Activated CD4-positive, alpha-beta T cell treated with anti-CD3 and anti-CD28 coated beads, Interleukin-2, amount 10 ng/mL, durations not matched to agents 7 days and 5 days (primary cell): Measurements from ENCODE around the gene OR2A5. TPM values are rescaled to one million over a fixed set of nuclear protein-coding genes. Genes with fewer than 3 reads are reported as not detected.

ENCODE experiments used
- CTCF ChIA-PET: fragments of 350-600 bp; sonication (Branson Sonifier 250); formaldehyde crosslinking; loops from one replicate; lab custom pipeline; 2021; ENCODE audit warnings: antibody characterized with exemption; lab: Charles Lee
- POLR2A ChIA-PET: fragments of 350-600 bp; sonication (Branson Sonifier 250); formaldehyde crosslinking; loops from one replicate; lab custom pipeline; 2021; ENCODE audit warnings: antibody characterized with exemption; lab: Charles Lee
- DNase-seq: peaks from one replicate; pipeline ENCODE4 v3.0.0-alpha.2; 2020
- H3K27ac Mint-ChIP-seq: one replicate; pipeline ENCODE4 v1.8.0; 2021; ENCODE audit warnings: mild to moderate bottlenecking, moderate library complexity, mixed read lengths
- H3K27me3 Mint-ChIP-seq: one replicate; pipeline ENCODE4 v1.8.0; 2021; ENCODE audit warnings: mixed read lengths
- H3K36me3 Mint-ChIP-seq: one replicate; pipeline ENCODE4 v1.8.0; 2021; ENCODE audit warnings: low read depth, mixed read lengths
- H3K4me1 Mint-ChIP-seq: one replicate; pipeline ENCODE4 v1.8.0; 2021; ENCODE audit warnings: mixed read lengths
- H3K4me3 Mint-ChIP-seq: one replicate; pipeline ENCODE4 v1.8.0; 2021; ENCODE audit warnings: mild to moderate bottlenecking, moderate library complexity, mixed read lengths
- H3K9me3 Mint-ChIP-seq: one replicate; pipeline ENCODE4 v1.8.0; 2021; ENCODE audit warnings: mixed read lengths
- total RNA-seq, 2 experiments: library from RNA; stranded (reverse); gene quantifications; one replicate each; pipeline ENCODE4 v1.2.3, GENCODE V29; 2021

OR2A5 gene
- total RNA-seq, 2 experiments from 2014 or later = not detected

- H3K4me1 Mint-ChIP-seq = no peaks in the 10 kb centered on the region
- no peaks in the 10 kb centered on the region for H3K27me3 Mint-ChIP-seq
- no peaks in the 10 kb centered on the region for H3K36me3 Mint-ChIP-seq
- CTCF ChIA-PET = no interaction called here
- POLR2A ChIA-PET = no interaction called here
- no peak overlapping the region for H3K27ac Mint-ChIP-seq
- no peak overlapping the region for H3K4me3 Mint-ChIP-seq
- no peaks in the 10 kb centered on the region for H3K9me3 Mint-ChIP-seq
- no peak for DNase-seq
These were observed 26.6 kb upstream of the OR2A5 start for GRCh38 chr7:144022169-144022568.

GRCh38 chr7:144023171-144023827, 25.4 kb upstream of the OR2A5 start:
- H3K9me3 Mint-ChIP-seq = no peaks in the 10 kb centered on the region
- ChIA-PET POLR2A (no interaction called here), CTCF (no interaction called here)
- H3K4me3 Mint-ChIP-seq = no peak overlapping the region
- no peaks in the 10 kb centered on the region for H3K36me3 Mint-ChIP-seq
- H3K27ac Mint-ChIP-seq = no peak overlapping the region
- no peaks in the 10 kb centered on the region for H3K4me1 Mint-ChIP-seq
- DNase-seq = no peak
- peaks cover 1% of the 10 kb centered on the region for H3K27me3 Mint-ChIP-seq

DNA sequence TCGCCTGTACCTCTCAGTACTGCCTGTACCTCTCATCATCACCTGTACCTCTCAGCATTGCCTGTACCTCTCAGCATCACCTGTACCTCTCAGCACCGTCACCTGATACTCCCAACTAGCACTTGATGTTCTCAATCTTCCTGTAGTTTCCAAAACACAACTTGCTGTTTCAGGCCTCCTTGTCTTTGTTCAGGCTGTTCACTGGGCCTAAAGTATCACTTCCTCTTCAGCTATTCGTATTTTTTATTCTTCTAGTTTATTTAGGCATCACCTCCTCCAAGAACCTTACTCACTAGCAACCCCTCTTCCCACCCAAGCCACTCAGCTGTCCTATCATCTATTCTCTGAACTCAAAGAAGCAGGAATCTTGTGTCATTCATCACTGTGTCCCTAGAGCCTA, 24.5 kb upstream of the OR2A5 start:
- no peak overlapping the region for H3K27ac Mint-ChIP-seq
- ChIA-PET CTCF (no interaction called here), POLR2A (no interaction called here)
- no peaks in the 10 kb centered on the region for H3K9me3 Mint-ChIP-seq
- H3K4me1 Mint-ChIP-seq = no peaks in the 10 kb centered on the region
- DNase-seq = no peak
- H3K4me3 Mint-ChIP-seq = no peak overlapping the region
- H3K36me3 Mint-ChIP-seq = no peaks in the 10 kb centered on the region
- peaks cover 1% of the 10 kb centered on the region for H3K27me3 Mint-ChIP-seq

DNA sequence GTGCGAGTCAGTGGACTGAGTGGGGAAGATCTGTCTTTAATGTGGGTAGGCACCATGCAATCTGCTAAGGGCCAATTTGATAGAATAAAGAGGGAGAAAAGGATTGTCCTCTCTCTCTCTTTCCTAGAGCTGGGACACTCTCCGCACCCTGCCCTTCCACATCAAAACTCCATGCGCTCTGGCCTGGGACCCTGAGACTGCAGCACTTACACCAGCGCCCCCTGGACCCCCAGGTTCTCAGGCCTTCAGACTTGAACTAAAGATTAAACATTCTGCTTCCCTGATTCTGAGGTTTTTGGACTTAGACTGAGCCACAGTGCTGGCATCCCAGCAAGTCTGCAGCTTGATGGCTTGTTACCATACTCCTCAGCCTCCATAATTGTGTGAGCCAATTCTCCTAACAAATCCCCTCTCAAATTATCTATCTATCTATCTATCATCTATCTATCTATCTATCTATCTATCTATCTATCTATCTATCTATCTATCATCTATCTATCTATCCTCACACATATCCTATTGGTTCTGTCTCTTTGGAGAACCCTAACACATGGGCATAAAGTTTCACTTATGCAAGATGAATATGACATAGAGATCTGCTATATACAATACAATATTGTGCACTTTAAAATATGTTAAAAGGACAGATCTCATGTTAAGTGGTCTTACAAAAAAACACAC, 22.4 kb upstream of the OR2A5 start:
- no peak overlapping the region for H3K27ac Mint-ChIP-seq
- H3K4me1 Mint-ChIP-seq = no peaks in the 10 kb centered on the region
- H3K4me3 Mint-ChIP-seq = no peak overlapping the region
- CTCF ChIA-PET = no interaction called here
- H3K36me3 Mint-ChIP-seq = no peaks in the 10 kb centered on the region
- H3K27me3 Mint-ChIP-seq = peaks cover 6% of the 10 kb centered on the region
- no peak for DNase-seq
- POLR2A ChIA-PET = no interaction called here
- no peaks in the 10 kb centered on the region for H3K9me3 Mint-ChIP-seq

DNA sequence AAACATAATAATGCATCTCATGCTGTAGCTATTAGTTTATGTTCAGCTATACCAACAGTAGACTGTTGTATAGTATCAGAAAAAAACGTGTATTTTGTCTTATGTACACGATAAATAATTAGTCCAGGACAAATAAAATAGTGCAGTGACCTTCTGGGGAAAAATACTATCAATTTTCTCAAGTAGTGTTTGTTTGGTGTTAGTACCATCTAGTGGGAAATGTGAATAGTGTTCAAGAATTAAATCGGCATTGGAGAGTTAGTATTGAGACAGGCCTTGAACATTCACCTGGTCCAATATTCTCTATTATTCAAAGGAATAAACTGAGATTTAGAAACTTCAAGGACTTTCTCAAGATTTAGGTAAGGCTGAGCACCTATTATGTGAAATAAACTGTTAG, 21.7 kb upstream of the OR2A5 start:
- Mint-ChIP-seq H3K9me3 (no peaks in the 10 kb centered on the region), H3K27me3 (peaks cover 7% of the 10 kb centered on the region), H3K36me3 (no peaks in the 10 kb centered on the region), H3K27ac (no peak overlapping the region), H3K4me1 (no peaks in the 10 kb centered on the region), H3K4me3 (no peak overlapping the region)
- POLR2A ChIA-PET = no interaction called here
- CTCF ChIA-PET = no interaction called here
- DNase-seq = no peak

- Mint-ChIP-seq H3K4me1 (no peaks in the 10 kb centered on the region), H3K4me3 (no peak overlapping the region), H3K9me3 (no peaks in the 10 kb centered on the region), H3K36me3 (no peaks in the 10 kb centered on the region), H3K27ac (no peak overlapping the region), H3K27me3 (peaks cover 14% of the 10 kb centered on the region)
- ChIA-PET CTCF (no interaction called here), POLR2A (no interaction called here)
- DNase-seq = no peak
These were observed 20.8 kb upstream of the OR2A5 start for GRCh38 chr7:144027974-144028373.

GRCh38 chr7:144028547-144028946, 20.2 kb upstream of the OR2A5 start:
- Mint-ChIP-seq H3K27ac (no peak overlapping the region), H3K4me3 (no peak overlapping the region), H3K36me3 (no peaks in the 10 kb centered on the region), H3K9me3 (no peaks in the 10 kb centered on the region), H3K27me3 (peaks cover 16% of the 10 kb centered on the region), H3K4me1 (no peaks in the 10 kb centered on the region)
- DNase-seq = no peak
- ChIA-PET POLR2A (no interaction called here), CTCF (no interaction called here)

DNA sequence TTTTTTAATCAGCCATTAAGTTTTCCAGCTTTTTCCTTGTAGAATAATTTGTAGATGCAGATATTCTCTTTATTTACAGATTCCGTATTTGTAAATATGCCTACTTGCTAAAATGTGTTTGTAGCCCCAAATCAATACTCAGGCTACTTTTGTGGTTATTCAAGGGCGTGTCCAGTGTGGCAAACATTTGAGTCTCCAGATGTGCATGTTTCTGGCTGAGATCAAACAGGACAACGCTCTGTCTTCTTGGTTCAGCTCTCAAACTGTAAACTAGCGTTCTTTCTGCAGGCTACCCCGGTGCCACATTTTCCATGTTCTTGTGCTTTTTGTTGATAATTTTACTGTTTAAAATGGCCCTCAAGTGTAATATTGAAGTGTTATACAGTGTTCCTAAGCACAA, 16.2 kb upstream of the OR2A5 start:
- no peaks in the 10 kb centered on the region for H3K4me1 Mint-ChIP-seq
- H3K27ac Mint-ChIP-seq = no peak overlapping the region
- H3K36me3 Mint-ChIP-seq = no peaks in the 10 kb centered on the region
- no peak for DNase-seq
- CTCF ChIA-PET = no interaction called here
- no peak overlapping the region for H3K4me3 Mint-ChIP-seq
- no peaks in the 10 kb centered on the region for H3K9me3 Mint-ChIP-seq
- POLR2A ChIA-PET = no interaction called here
- peaks cover 19% of the 10 kb centered on the region for H3K27me3 Mint-ChIP-seq

DNA sequence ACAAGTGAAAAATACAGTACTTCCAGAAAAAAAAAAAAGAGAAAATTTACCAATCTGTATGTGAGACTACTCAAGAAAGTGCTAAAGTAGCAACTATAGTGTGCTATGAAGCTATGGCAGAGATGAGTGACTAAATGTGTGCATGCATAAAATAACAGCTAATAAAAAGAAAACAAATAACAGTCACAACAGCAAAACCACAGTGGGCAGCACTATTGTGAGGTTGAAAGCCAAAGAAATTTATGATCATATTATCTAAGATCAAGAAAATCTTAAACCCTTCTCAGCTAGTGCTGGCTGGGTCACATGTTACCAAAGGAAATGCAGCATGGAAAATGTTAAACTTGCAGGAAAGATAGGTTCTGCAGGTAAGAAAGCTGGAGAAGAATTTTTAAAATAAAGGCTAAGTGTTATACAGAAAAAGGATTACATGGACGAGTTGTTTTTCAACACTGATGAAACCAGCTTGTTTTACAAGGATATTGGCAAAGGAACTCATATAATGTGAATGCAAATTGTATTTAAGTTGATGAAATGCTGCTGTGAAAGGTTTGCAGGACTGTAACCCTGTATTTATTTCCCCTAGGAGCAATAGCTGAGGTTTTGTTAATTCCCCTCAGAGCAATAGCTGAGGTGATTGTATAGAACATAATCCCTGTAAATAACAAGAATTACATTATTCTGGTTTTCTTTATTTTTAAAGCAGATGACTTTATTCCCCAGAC, 15.6 kb upstream of the OR2A5 start:
- no peak for DNase-seq
- Mint-ChIP-seq H3K27ac (no peak overlapping the region), H3K9me3 (no peaks in the 10 kb centered on the region), H3K4me3 (no peak overlapping the region), H3K27me3 (peaks cover 18% of the 10 kb centered on the region), H3K4me1 (no peaks in the 10 kb centered on the region), H3K36me3 (no peaks in the 10 kb centered on the region)
- POLR2A ChIA-PET = no interaction called here
- CTCF ChIA-PET = no interaction called here

DNA sequence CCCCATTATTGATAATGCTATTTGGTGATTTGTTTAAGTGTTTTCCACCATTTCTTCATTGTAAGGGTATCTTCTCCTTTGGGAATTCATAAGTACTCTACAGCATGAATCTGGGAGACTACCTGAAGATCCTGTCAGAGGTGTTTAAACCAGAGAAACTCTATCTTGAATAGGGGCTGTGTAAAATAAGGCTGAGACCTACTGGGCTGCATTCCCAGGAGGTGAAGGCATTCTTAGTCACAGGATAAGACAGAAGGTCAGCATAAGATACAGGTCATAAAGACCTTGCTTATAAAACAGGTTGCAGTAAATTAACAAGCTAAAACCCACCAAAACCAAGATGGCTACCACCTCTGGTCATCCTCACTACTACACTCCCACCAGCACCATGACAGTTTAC, 13.4 kb upstream of the OR2A5 start:
- ChIA-PET POLR2A (no interaction called here), CTCF (no interaction called here)
- Mint-ChIP-seq H3K36me3 (no peaks in the 10 kb centered on the region), H3K27ac (no peak overlapping the region), H3K27me3 (peaks cover 18% of the 10 kb centered on the region), H3K9me3 (no peaks in the 10 kb centered on the region), H3K4me3 (no peak overlapping the region), H3K4me1 (no peaks in the 10 kb centered on the region)
- DNase-seq = no peak

- ChIA-PET POLR2A (no interaction called here), CTCF (no interaction called here)
- Mint-ChIP-seq H3K4me3 (no peak overlapping the region), H3K27ac (no peak overlapping the region), H3K27me3 (peaks cover 14% of the 10 kb centered on the region), H3K36me3 (no peaks in the 10 kb centered on the region), H3K9me3 (no peaks in the 10 kb centered on the region), H3K4me1 (no peaks in the 10 kb centered on the region)
- no peak for DNase-seq
These were observed 12.4 kb upstream of the OR2A5 start for GRCh38 chr7:144036302-144036885.

DNA sequence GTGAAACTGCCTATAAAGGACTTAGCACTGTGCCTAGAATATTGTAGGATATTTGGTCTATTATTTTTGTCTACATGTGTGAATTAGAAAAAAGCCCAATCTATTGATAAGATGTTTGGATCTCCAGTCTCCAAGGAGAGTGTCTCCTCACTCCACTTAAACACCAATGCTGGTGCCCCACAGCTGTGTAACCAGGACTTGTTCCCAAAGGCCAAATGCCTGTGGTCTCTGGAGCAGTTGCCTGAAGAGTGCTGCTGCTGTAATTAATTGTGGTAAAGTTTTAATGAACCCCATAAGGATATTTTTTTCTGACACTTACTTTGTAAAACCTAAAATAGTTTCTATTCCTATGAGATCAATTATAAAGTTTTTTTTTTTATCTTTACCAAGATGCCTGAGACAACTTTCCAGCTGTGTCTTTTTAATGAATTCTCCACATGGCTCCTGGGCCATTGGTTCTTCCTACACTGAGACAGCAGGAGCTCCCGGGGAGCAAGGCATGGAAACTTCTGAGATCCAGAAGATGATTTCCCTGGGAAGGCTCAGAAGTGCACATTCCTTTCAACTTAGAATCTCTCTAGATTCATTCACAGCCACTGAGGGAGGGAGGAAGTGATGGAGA, 11.2 kb upstream of the OR2A5 start:
- DNase-seq = no peak
- H3K27me3 Mint-ChIP-seq = peaks cover 10% of the 10 kb centered on the region
- no peak overlapping the region for H3K27ac Mint-ChIP-seq
- no peaks in the 10 kb centered on the region for H3K36me3 Mint-ChIP-seq
- ChIA-PET POLR2A (no interaction called here), CTCF (no interaction called here)
- H3K4me3 Mint-ChIP-seq = no peak overlapping the region
- no peaks in the 10 kb centered on the region for H3K4me1 Mint-ChIP-seq
- no peaks in the 10 kb centered on the region for H3K9me3 Mint-ChIP-seq

GRCh38 chr7:144038887-144039286, 9.9 kb upstream of the OR2A5 start:
- CTCF ChIA-PET = no interaction called here

More at GRCh38 chr7:144038887-144039286, 9.9 kb upstream of the OR2A5 start:
- no peaks in the 10 kb centered on the region for H3K36me3 Mint-ChIP-seq
- no peak for DNase-seq
- H3K4me1 Mint-ChIP-seq = no peaks in the 10 kb centered on the region
- no peak overlapping the region for H3K27ac Mint-ChIP-seq
- H3K27me3 Mint-ChIP-seq = peaks cover 6% of the 10 kb centered on the region
- H3K9me3 Mint-ChIP-seq = no peaks in the 10 kb centered on the region
- H3K4me3 Mint-ChIP-seq = no peak overlapping the region
- POLR2A ChIA-PET = no interaction called here
